Activated T-helper 1 cell treated with anti-CD3 and anti-CD28 coated beads, Interleukin-12 subunit alpha, Interleukin-12 subunit beta, Interleukin-2, Interleukin-4 antibody, amounts not matched to agents 30 ng/mL and 10 ng/mL and 1 ng/mL, durations not matched to agents 14 hours and 24 hours and 36 hours (primary cell): ENCODE results near the gene DYNLT2B. TPM values are rescaled to one million over a fixed set of nuclear protein-coding genes. Genes with fewer than 3 reads are reported as not detected.

ENCODE experiments used
- DNase-seq: peaks from one replicate; pipeline ENCODE4 v3.0.0; 2021; ENCODE audit warnings: low spot score
- H3K27ac Mint-ChIP-seq: one replicate; pipeline ENCODE4 v1.8.0; 2021; ENCODE audit warnings: mild to moderate bottlenecking, mixed read lengths
- H3K27me3 Mint-ChIP-seq: one replicate; pipeline ENCODE4 v1.8.0; 2022; ENCODE audit warnings: mild to moderate bottlenecking, moderate library complexity, mixed read lengths; ENCODE audit not compliant: insufficient read depth
- H3K36me3 Mint-ChIP-seq: one replicate; pipeline ENCODE4 v1.8.0; 2021; ENCODE audit warnings: low read depth, mixed read lengths
- H3K4me1 Mint-ChIP-seq: one replicate; pipeline ENCODE4 v1.8.0; 2021; ENCODE audit warnings: low read depth, mixed read lengths
- H3K4me3 Mint-ChIP-seq: one replicate; pipeline ENCODE4 v1.8.0; 2021; ENCODE audit warnings: mild to moderate bottlenecking, moderate library complexity, mixed read lengths
- H3K9me3 Mint-ChIP-seq: one replicate; pipeline ENCODE4 v1.8.0; 2021; ENCODE audit warnings: mixed read lengths
- intact Hi-C: fragments of 100-400 bp; cut with micrococcal nuclease; formaldehyde crosslinking; loops from one replicate; pipeline ENCODE4 v1.15.1; 2024
- total RNA-seq: library from RNA; stranded (reverse); gene quantifications from 2 replicates; pipeline ENCODE4 v1.2.3, GENCODE V29; 2022

DYNLT2B gene
- total RNA-seq, 1 donor from 2014 or later, result 11.6 TPM

DNA sequence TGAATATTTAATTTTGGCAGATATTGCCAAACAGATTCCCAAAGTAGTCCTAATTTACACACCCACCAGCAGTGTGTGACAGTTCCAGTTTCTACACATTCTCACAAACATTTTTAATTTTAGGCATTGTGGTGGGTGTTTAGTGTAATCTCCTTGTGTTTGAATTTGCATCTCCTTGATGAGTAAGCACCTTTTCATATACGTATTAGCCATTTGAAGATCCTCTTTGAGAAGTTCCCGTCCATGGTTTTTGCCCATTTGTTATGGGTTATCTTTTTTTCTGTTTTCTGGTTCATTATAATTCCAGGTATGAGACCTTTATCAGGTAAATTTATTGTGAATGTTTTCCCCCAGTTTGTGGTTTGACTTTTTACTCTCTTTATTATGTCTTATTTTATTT lies 22.4 kb upstream of the DYNLT2B start:
- no peak overlapping the region for H3K4me3 Mint-ChIP-seq
- DNase-seq, result no peak
- no peaks in the 10 kb centered on the region for H3K27me3 Mint-ChIP-seq
- H3K27ac Mint-ChIP-seq, result no peak overlapping the region
- H3K4me1 Mint-ChIP-seq, result no peaks in the 10 kb centered on the region
- H3K36me3 Mint-ChIP-seq, result no peaks in the 10 kb centered on the region
- intact Hi-C loops, result no loop called here
- H3K9me3 Mint-ChIP-seq, result no peaks in the 10 kb centered on the region

DNA sequence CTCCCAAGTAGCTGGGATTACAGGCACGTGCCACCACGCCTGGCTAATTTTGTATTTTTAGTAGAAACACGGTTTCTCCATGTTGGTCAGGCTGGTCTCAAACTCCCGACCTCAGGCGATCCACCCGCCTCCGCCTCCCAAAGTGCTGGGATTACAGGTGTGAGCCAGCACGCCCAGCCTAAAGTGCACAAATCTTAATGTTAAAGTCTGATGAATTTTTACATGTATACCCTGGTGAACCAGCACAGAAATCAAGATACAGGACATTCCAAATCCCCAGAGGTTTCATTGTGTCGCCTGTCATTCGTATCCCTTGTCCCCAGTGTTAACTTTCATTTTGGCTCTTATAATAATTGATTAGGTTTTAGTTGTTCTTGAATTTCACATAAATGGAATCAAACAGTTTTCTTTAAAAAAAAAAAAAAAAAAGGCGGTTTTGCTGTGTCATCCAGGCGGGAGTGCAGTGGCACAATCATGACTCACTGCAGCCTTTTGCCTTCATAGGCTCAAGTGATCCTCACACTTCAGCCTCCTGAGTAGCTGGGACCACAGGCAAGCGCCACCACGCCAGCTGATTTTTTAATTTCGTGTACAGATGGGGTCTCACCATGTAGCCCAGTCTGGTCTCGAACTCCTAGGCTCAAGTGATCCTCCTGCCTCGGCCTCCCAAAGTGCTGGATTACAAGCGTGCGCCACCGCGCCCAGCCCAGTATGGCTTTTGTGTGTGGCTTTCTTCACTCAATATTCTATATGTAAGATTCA lies 21.6 kb upstream of the DYNLT2B start:
- Mint-ChIP-seq H3K27me3 (no peaks in the 10 kb centered on the region), H3K4me1 (no peaks in the 10 kb centered on the region), H3K27ac (no peak overlapping the region), H3K4me3 (no peak overlapping the region), H3K36me3 (no peaks in the 10 kb centered on the region), H3K9me3 (no peaks in the 10 kb centered on the region)
- intact Hi-C loops, result no loop called here
- DNase-seq, result no peak

GRCh38 chr3:196339044-196339443 lies 21.0 kb upstream of the DYNLT2B start:
- intact Hi-C loops, result no loop called here
- Mint-ChIP-seq H3K27me3 (no peaks in the 10 kb centered on the region), H3K36me3 (no peaks in the 10 kb centered on the region), H3K4me3 (no peak overlapping the region), H3K4me1 (no peaks in the 10 kb centered on the region), H3K9me3 (no peaks in the 10 kb centered on the region), H3K27ac (no peak overlapping the region)
- no peak for DNase-seq

- Mint-ChIP-seq H3K27me3 (peaks cover 4% of the 10 kb centered on the region), H3K4me1 (no peaks in the 10 kb centered on the region), H3K27ac (no peak overlapping the region), H3K4me3 (no peak overlapping the region), H3K36me3 (no peaks in the 10 kb centered on the region), H3K9me3 (no peaks in the 10 kb centered on the region)
- intact Hi-C loops, result no loop called here
- DNase-seq, result no peak
Observed at GRCh38 chr3:196336319-196337145, 18.5 kb upstream of the DYNLT2B start.

DNA sequence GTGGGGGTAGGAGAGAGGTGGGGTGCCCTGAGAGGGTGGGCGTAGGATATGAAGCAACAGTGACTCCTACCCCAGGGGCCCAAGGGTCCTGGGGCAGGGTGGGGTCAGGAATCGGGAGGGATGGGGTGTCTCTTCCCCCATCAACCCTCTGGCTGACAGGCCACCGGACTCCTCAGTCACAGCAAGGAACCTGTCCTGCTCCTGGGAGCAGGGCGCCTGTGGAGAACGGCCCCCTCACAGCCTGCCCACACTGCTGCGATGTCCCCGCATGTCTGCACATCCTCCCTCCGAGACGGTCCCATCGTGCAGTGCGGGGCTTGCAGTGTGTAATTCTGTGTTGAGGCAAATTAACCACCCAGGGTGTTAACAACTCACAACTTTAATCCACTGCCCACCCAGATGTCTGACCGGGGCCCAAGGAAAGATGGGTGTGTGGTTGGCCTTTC lies 17.5 kb upstream of the DYNLT2B start:
- Mint-ChIP-seq H3K4me3 (no peak overlapping the region), H3K9me3 (no peaks in the 10 kb centered on the region), H3K4me1 (no peaks in the 10 kb centered on the region), H3K27ac (no peak overlapping the region), H3K27me3 (peaks cover 4% of the 10 kb centered on the region), H3K36me3 (no peaks in the 10 kb centered on the region)
- DNase-seq, result no peak
- intact Hi-C loops, result no loop called here

DNA sequence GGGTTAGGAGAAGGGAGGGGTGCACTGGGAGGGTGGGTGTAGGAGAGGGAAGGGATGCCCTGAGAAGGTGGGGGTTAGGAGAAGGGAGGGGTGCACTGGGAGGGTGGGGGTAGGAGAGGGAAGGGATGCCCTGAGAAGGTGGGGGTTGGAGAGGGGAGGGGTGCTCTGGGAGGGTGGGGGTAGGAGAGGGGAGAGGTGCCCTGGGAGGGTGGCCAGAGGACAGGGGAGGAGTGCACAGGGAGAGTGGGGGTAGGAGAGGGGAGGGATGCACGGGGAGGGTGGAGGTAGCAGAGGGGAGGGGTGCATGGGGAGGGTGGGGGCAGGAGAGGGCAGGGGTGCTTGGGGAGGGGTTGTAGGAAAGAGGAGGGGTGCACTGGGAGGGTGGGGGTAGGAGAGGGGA lies 16.9 kb upstream of the DYNLT2B start:
- Mint-ChIP-seq H3K9me3 (no peaks in the 10 kb centered on the region), H3K4me3 (no peak overlapping the region)

DNA sequence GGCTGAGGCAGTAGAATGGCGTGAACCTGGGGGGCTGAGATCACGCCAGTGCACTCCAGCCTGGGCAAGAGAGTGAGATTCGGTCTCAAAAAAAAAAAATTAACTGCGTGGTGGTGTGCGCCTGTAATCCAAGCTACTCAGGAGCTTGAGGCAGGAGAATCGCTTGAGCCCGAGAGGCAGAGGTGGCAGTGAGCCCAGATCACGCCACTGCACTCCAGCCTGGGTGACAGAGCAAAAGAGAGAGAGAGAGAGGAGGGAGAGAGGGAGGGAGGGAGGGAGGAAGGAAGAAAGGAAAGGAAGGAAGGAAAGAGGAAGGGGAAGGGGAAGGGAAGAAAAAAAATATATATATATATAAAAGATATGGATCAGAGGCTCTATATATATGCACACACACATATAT lies 14.1 kb upstream of the DYNLT2B start:
- Mint-ChIP-seq H3K36me3 (no peaks in the 10 kb centered on the region), H3K4me3 (no peak overlapping the region), H3K27me3 (peaks cover 23% of the 10 kb centered on the region), H3K4me1 (no peaks in the 10 kb centered on the region), H3K27ac (no peak overlapping the region), H3K9me3 (no peaks in the 10 kb centered on the region)
- no peak for DNase-seq
- intact Hi-C loops, result no loop called here

More for the DNA sequence above, 16.9 kb upstream of the DYNLT2B start:
- Mint-ChIP-seq H3K27me3 (peaks cover 10% of the 10 kb centered on the region), H3K36me3 (no peaks in the 10 kb centered on the region), H3K27ac (no peak overlapping the region), H3K4me1 (no peaks in the 10 kb centered on the region)
- intact Hi-C loops, result no loop called here
- no peak for DNase-seq

DNA sequence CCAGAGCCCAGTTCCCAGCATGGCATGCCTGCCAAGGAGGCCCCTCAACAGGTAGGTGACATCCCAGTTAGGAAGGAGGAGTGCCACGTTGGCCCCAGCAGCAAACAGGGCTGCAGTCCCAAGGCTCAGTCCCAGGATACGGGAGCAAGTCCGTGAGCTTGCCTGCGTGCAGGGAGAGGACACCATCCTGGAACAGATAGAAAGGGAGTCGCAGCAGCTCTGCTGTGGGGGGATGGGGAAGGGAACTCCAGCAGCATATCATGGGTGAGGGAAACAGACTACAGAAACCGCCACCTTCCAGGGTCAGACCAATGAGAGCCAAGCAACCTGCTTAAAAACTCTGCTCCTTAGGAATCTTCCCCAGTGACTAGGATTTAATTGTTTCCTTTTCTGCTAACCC lies 9.4 kb upstream of the DYNLT2B start:
- Mint-ChIP-seq H3K27me3 (peaks cover 28% of the 10 kb centered on the region), H3K36me3 (no peaks in the 10 kb centered on the region), H3K4me3 (no peak overlapping the region), H3K9me3 (no peaks in the 10 kb centered on the region), H3K4me1 (no peaks in the 10 kb centered on the region), H3K27ac (no peak overlapping the region)
- intact Hi-C loops, result no loop called here
- DNase-seq, result no peak

DNA sequence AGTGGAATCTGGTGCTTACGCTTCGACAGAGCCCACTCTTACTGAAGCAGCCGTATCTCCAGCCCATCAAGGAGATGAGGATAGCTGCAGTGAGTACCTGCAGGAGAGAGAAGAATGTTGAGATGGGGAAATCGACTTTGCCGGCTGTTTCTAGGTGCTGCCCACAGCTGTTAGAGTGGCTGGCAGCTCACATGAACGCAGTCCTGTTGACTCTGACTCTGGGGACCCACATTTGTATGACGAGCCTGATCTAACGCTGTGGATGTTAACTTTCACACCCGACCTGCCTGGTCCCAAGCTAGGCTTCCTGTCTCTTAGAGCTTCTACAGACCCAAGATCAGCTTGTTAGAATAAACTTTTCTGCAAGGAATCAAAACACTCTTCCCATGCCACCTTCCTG lies 8.9 kb upstream of the DYNLT2B start:
- H3K27ac Mint-ChIP-seq, result no peak overlapping the region
- no peak overlapping the region for H3K4me3 Mint-ChIP-seq
- intact Hi-C loops, result no loop called here
- H3K27me3 Mint-ChIP-seq, result peaks cover 26% of the 10 kb centered on the region
- no peak for DNase-seq
- no peaks in the 10 kb centered on the region for H3K36me3 Mint-ChIP-seq
- H3K9me3 Mint-ChIP-seq, result no peaks in the 10 kb centered on the region
- no peaks in the 10 kb centered on the region for H3K4me1 Mint-ChIP-seq

DNA sequence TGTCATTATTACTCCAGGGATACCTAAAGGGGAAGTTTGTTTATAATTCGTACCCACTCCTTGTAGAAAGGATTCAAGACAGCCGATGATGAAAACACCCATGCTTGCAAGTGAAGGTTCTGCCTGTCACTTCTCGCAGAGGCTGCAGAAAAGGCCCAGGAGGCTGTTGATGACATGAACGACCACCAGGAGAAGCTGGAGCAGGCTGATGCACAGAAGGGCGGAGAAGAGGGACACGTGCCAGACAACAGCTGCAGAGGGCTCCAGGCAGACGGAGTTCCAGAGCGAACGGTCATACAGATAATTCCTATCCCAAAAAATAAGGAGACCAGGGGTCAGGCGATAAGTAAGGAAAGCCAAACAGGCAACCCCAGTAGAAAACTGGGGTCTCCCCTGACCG lies 5.7 kb upstream of the DYNLT2B start:
- Mint-ChIP-seq H3K27ac (no peak overlapping the region), H3K9me3 (no peaks in the 10 kb centered on the region), H3K36me3 (no peaks in the 10 kb centered on the region), H3K4me1 (no peaks in the 10 kb centered on the region), H3K27me3 (peaks cover 14% of the 10 kb centered on the region), H3K4me3 (no peak overlapping the region)
- DNase-seq, result no peak
- intact Hi-C loops, result no loop called here

- Mint-ChIP-seq H3K27me3 (peaks cover 14% of the 10 kb centered on the region), H3K36me3 (no peaks in the 10 kb centered on the region), H3K4me3 (no peak overlapping the region), H3K27ac (no peak overlapping the region), H3K9me3 (no peaks in the 10 kb centered on the region), H3K4me1 (no peaks in the 10 kb centered on the region)
- DNase-seq, result no peak
- intact Hi-C loops, result no loop called here
Observed at GRCh38 chr3:196323016-196323415, 5.0 kb upstream of the DYNLT2B start.

- Mint-ChIP-seq H3K36me3 (peaks cover 4% of the 10 kb centered on the region), H3K9me3 (no peaks in the 10 kb centered on the region), H3K27ac (no peak overlapping the region), H3K27me3 (peaks cover 3% of the 10 kb centered on the region), H3K4me1 (peaks cover 7% of the 10 kb centered on the region), H3K4me3 (peak overlapping the region; percentile 53)
- intact Hi-C loops, result no loop called here
- no peak for DNase-seq
Observed at GRCh38 chr3:196321162-196321561, 3.1 kb upstream of the DYNLT2B start.

- Mint-ChIP-seq H3K4me1 (peaks cover 7% of the 10 kb centered on the region), H3K27ac (no peak overlapping the region), H3K4me3 (no peak overlapping the region), H3K36me3 (peaks cover 4% of the 10 kb centered on the region), H3K9me3 (no peaks in the 10 kb centered on the region), H3K27me3 (peaks cover 3% of the 10 kb centered on the region)
- DNase-seq, result no peak
- intact Hi-C loops, result no loop called here
Observed at GRCh38 chr3:196320137-196320536, 2.1 kb upstream of the DYNLT2B start.
